Uterus (tissue), 4 donors: ENCODE data around the gene PSMC3. TPM values are rescaled to one million over a fixed set of nuclear protein-coding genes. Genes with fewer than 3 reads are reported as not detected.

Source experiments
- DNase-seq, 2 donors: peaks; one replicate each; pipeline ENCODE4 v3.0.0-alpha.2; 2019 to 2020
- H3K27ac ChIP-seq, 2 donors: fragments of 200-600 bp; sonication (generic); 1 replicate in 1 of 2; 2 replicates in 1 of 2; pipeline ENCODE4 v1.5.1; 2016 to 2018
- H3K27me3 ChIP-seq, 2 donors: fragments of 200-600 bp; sonication (generic); one replicate each; pipeline ENCODE4 v1.5.1; 2018 to 2019; ENCODE audit warnings: control low read depth in 1 of 2
- H3K36me3 ChIP-seq, 2 donors: fragments of 200-600 bp; sonication (generic); one replicate each; pipeline ENCODE4 v1.5.1; 2019; ENCODE audit warnings: control low read depth in 1 of 2
- H3K4me1 ChIP-seq, 2 donors: fragments of 200-600 bp; sonication (generic); one replicate each; pipeline ENCODE4 v1.5.1; 2018 to 2019; ENCODE audit warnings: control low read depth in 1 of 2
- H3K4me3 ChIP-seq, 2 donors: fragments of 200-600 bp; sonication (generic); 1 replicate in 1 of 2; 2 replicates in 1 of 2; pipeline ENCODE4 v1.5.1; 2018 to 2019; ENCODE audit warnings: mild to moderate bottlenecking in 1 of 2
- H3K9me3 ChIP-seq, 2 donors: fragments of 200-600 bp; sonication (generic); one replicate each; pipeline ENCODE4 v1.5.1; 2019; ENCODE audit warnings: control low read depth in 1 of 2
- POLR2A ChIP-seq, 2 donors: fragments of 450-650 bp; IDR thresholded peaks; one replicate each; pipeline ENCODE4 v1.6.1; 2016; ENCODE audit warnings: antibody characterized with exemption in 2 of 2, mild to moderate bottlenecking in 1 of 2, moderate library complexity in 1 of 2
- intact Hi-C: fragments of 100-400 bp; cut with DNase I; formaldehyde crosslinking; loops from one replicate; pipeline ENCODE4 v1.15.1; 2023; ENCODE audit warnings: low total_unique reads
- total RNA-seq, 4 donors: library from RNA; depleted of rRNA in 3 of 4; stranded (reverse); fragments of >200 nt in 3 of 4; gene quantifications; one replicate each; pipeline versions ENCODE4 v1.1.0 to v1.2.4, GENCODE V29; 2014 to 2023
- TF ChIP-seq, protein P1 (sequence below), 4 experiments: fragments of 200-600 bp in 2 of 4; fragments of 450-650 bp in 2 of 4; sonication (generic) in 2 of 4; IDR thresholded peaks; one replicate each; pipeline ENCODE4 v1.5.1; 2016 to 2019; ENCODE audit warnings: antibody characterized with exemption in 4 of 4, mild to moderate bottlenecking in 2 of 4, moderate library complexity in 1 of 4
- donor health status: DM: yes; HTN: yes; CAD: no.

PSMC3 gene
- total RNA-seq, 4 donors from 2014 or later: 43.8 to 161 (median 96.2) TPM

DNA sequence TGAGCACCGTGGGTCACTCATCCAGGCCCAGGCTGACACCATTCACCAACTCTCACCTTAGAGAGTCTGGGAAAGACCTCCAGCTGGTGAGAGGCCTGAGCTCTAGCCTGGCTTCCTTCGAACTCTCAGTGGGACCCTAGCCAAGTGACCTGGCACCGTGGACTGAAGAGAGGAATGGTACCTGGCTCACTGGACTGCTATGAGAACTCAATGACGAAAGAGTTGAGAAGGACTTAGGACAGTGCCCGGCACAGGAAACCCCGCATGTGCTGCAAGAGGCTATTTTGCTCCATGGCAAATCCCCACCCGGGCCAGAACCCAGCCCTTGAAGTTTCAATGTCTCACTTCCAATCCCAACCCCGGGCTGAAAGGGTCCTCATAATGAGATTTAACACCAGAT, 23.3 kb upstream of the PSMC3 start:
- H3K4me3 ChIP-seq: no peak overlapping the region
- intact Hi-C loops: no loop called here
- no peaks in the 10 kb centered on the region for H3K4me1 ChIP-seq
- TF ChIP-seq, protein P1, sequence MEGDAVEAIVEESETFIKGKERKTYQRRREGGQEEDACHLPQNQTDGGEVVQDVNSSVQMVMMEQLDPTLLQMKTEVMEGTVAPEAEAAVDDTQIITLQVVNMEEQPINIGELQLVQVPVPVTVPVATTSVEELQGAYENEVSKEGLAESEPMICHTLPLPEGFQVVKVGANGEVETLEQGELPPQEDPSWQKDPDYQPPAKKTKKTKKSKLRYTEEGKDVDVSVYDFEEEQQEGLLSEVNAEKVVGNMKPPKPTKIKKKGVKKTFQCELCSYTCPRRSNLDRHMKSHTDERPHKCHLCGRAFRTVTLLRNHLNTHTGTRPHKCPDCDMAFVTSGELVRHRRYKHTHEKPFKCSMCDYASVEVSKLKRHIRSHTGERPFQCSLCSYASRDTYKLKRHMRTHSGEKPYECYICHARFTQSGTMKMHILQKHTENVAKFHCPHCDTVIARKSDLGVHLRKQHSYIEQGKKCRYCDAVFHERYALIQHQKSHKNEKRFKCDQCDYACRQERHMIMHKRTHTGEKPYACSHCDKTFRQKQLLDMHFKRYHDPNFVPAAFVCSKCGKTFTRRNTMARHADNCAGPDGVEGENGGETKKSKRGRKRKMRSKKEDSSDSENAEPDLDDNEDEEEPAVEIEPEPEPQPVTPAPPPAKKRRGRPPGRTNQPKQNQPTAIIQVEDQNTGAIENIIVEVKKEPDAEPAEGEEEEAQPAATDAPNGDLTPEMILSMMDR (IDR thresholded peaks at IDR 0.05): no peak
- TF ChIP-seq POLR2A (IDR thresholded peaks at IDR 0.05): no peak
- H3K27ac ChIP-seq: no peak overlapping the region
- H3K27me3 ChIP-seq: no peaks in the 10 kb centered on the region
- no peaks in the 10 kb centered on the region for H3K9me3 ChIP-seq
- DNase-seq: no peak
- no peaks in the 10 kb centered on the region for H3K36me3 ChIP-seq

DNA sequence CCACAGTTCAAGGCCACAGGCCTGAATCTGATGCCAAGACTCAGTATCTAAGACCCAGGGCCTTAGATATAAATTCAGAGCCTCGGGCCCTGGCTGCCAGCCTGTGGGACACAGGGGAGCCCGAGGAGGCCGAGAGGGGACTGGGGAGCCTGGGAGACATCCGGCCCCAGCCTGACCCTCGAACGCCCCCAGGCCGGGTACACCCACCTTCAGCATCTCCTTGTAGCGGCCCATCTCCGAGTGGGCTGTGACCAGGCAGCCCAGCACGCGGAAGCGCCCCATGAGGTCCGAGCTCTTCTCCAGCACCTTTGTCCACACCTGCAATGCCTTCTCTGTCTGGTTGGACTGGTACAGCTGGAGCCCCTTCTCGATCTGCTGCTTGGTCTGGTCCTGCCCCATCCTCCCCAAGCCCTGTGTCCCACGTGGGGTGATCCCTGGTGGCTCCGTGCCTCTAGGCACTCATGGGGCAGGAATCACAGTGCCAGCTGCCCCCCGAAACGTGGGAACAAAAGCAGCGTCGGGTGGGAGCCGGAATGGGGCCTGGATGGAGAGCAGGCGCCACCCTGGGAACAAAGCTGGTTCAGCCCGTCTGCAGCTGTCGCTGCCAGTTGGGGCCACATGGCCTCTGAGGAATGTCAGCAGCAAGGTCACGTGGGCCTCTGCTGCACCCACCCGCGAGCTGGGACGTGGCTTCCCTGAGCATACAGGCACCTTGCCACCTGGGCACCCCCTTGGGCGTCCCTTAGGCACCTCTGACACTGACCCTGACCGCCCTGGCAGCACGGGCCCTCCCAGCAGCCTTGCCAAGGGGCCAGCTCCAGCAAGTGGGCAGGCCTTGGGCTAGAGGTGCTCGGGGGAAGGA, 22.6 kb upstream of the PSMC3 start, which contains the start of gene RAPSN:
Gene RAPSN, minus strand, starts transcription at position 571 of the 862 bp plus-strand sequence. Its CDS starts 172 bp downstream, at position 399.
- H3K4me3 ChIP-seq: no peak within 1 kb of the TSS
- intact Hi-C loops: no loop called here
- TF ChIP-seq POLR2A (IDR thresholded peaks at IDR 0.05): no peak
- TF ChIP-seq, protein P1 (IDR thresholded peaks at IDR 0.05): no peak
- DNase-seq: no peak
- no peaks in the 10 kb centered on the region for H3K27me3 ChIP-seq
- no peaks in the 10 kb centered on the region for H3K36me3 ChIP-seq
- no peaks in the 10 kb centered on the region for H3K9me3 ChIP-seq
- H3K4me1 ChIP-seq: no peaks in the 10 kb centered on the region
- H3K27ac ChIP-seq: no peak within 1 kb of the TSS

DNA sequence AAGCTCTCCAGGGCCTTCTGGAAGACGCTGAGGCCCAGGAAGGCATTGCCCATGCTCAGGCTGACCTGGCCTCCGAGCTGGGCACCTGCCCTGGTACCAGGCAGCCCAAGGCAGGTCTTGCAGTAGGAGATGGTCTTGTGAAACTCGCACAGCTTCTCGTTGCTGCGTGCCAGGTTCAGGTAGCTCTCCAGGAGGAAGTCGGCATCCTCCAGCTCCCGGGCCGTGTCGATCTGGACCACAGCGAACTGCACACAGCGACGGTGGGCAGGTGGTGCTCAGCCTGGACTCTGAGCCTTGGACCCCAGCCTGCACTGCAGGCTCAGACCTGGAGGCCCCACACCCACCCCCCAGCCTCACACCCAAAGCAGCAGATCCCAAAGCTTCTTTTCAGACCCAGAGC, 21.7 kb upstream of the PSMC3 start:
- no peaks in the 10 kb centered on the region for H3K36me3 ChIP-seq
- DNase-seq: no peak
- TF ChIP-seq, protein P1 (IDR thresholded peaks at IDR 0.05): no peak
- no peak for TF ChIP-seq POLR2A (IDR thresholded peaks at IDR 0.05)
- H3K9me3 ChIP-seq: no peaks in the 10 kb centered on the region
- no peak overlapping the region for H3K4me3 ChIP-seq
- H3K4me1 ChIP-seq: no peaks in the 10 kb centered on the region
- intact Hi-C loops: no loop called here
- H3K27me3 ChIP-seq: no peaks in the 10 kb centered on the region
- no peak overlapping the region for H3K27ac ChIP-seq

DNA sequence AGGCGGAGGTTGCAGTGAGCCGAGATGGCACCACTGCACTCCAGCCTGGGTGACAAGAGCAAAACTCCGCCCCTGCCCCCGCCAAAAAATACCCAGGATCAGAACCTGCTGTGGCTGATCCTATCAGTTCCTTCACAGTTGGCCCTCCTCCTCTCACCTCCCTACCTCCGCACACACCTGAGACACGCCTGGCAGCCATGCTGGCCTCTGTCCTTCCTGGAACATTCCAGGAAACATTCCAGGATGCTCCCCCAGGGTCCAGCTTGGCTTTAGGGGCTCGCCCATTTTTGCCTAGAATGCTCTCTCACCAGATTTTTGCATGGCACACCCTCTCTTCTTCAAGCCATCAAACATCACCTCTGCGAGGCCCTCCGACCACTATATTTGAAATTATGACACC, 20.6 kb upstream of the PSMC3 start:
- no peak for DNase-seq
- intact Hi-C loops: no loop called here
- no peak overlapping the region for H3K4me3 ChIP-seq
- TF ChIP-seq, protein P1 (IDR thresholded peaks at IDR 0.05): no peak
- TF ChIP-seq POLR2A (IDR thresholded peaks at IDR 0.05): no peak
- no peaks in the 10 kb centered on the region for H3K4me1 ChIP-seq
- H3K27me3 ChIP-seq: no peaks in the 10 kb centered on the region
- H3K9me3 ChIP-seq: no peaks in the 10 kb centered on the region
- H3K27ac ChIP-seq: no peak overlapping the region
- no peaks in the 10 kb centered on the region for H3K36me3 ChIP-seq

DNA sequence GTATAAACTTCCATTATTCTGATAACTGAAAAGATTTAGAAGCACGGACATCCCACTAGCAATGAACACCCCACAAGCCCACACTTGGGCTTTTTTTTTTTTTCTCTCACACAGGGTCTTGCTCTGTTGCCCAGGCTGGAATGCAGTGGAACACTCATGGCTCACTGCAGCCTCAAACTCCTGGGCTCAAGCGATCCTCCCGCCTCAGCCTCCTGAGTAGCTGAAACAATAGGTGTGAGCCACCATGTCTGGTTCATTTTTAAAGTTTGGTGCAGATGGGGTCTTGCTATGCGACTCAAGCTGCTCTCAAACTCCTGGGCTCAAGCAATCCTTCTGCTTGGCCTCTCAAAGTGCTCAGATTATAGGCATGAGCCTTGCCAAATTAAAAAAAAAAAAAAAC, 19.6 kb upstream of the PSMC3 start:
- Histone ChIP-seq H3K4me3 (no peak overlapping the region), H3K27me3 (no peaks in the 10 kb centered on the region), H3K4me1 (no peaks in the 10 kb centered on the region), H3K9me3 (no peaks in the 10 kb centered on the region), H3K36me3 (no peaks in the 10 kb centered on the region), H3K27ac (no peak overlapping the region)
- no peak for TF ChIP-seq POLR2A (IDR thresholded peaks at IDR 0.05)
- TF ChIP-seq, protein P1 (IDR thresholded peaks at IDR 0.05): no peak
- no peak for DNase-seq
- intact Hi-C loops: no loop called here
